ENCODE data around the gene ZFAND3. TPM values are rescaled to one million over a fixed set of nuclear protein-coding genes. Genes with fewer than 3 reads are reported as not detected.
A peak's percentile ranks its signal among the peaks of the same experiment; 100 is the strongest.

The ZFAND3 gene
- total RNA-seq, 1 donor from 2014 or later: 45.7 TPM

GRCh38 chr6:37827603-37828265, 8.2 kb downstream of the ZFAND3 start:
- DNase-seq: no peak

- DNase-seq: no peak
Observed at GRCh38 chr6:37830225-37830624, 10.7 kb downstream of the ZFAND3 start.

GRCh38 chr6:37831457-37831856, 11.9 kb downstream of the ZFAND3 start:
- DNase-seq: no peak

- DNase-seq: no peak
Observed at GRCh38 chr6:37835923-37836322, 16.4 kb downstream of the ZFAND3 start.

GRCh38 chr6:37838219-37838921, 18.8 kb downstream of the ZFAND3 start:
- DNase-seq: no peak

- DNase-seq: no peak
Observed at GRCh38 chr6:37840143-37840939, 20.8 kb downstream of the ZFAND3 start.

- no peak for DNase-seq
Observed at GRCh38 chr6:37840940-37841300, 21.4 kb downstream of the ZFAND3 start.

- DNase-seq: no peak
Observed at GRCh38 chr6:37845026-37845911, 25.7 kb downstream of the ZFAND3 start.

- no peak for DNase-seq
Observed at GRCh38 chr6:37845930-37846329, 26.4 kb downstream of the ZFAND3 start.

GRCh38 chr6:37847704-37848103, 28.2 kb downstream of the ZFAND3 start:
- no peak for DNase-seq

GRCh38 chr6:37848371-37848770, 28.8 kb downstream of the ZFAND3 start:
- DNase-seq: no peak

GRCh38 chr6:37850260-37850659, 30.7 kb downstream of the ZFAND3 start:
- DNase-seq: no peak

GRCh38 chr6:37850728-37851285, 31.3 kb downstream of the ZFAND3 start:
- no peak for DNase-seq

GRCh38 chr6:37851997-37852524, 32.5 kb downstream of the ZFAND3 start:
- DNase-seq: no peak

GRCh38 chr6:37856285-37856684, 36.8 kb downstream of the ZFAND3 start:
- no peak for DNase-seq

GRCh38 chr6:37858363-37858762, 38.8 kb downstream of the ZFAND3 start:
- DNase-seq: no peak

GRCh38 chr6:37860226-37860839, 40.8 kb downstream of the ZFAND3 start:
- peak; percentile 54 for DNase-seq

- DNase-seq: no peak
Observed at GRCh38 chr6:37861452-37861851, 41.9 kb downstream of the ZFAND3 start.

- DNase-seq: no peak
Observed at GRCh38 chr6:37862430-37862829, 42.9 kb downstream of the ZFAND3 start.

- DNase-seq: no peak
Observed at GRCh38 chr6:37862992-37863391, 43.5 kb downstream of the ZFAND3 start.

- no peak for DNase-seq
Observed at GRCh38 chr6:37864250-37864649, 44.7 kb downstream of the ZFAND3 start.
